Stimulated activated CD8-positive, alpha-beta memory T cell treated with anti-CD3 and anti-CD28 coated beads, Interleukin-12 subunit alpha, Interleukin-12 subunit beta, amount 100 ng/mL, for 1 hour (primary cell): ENCODE measurements around the gene MED20.
"Not testable (repeated sequence)": the region's sequence is repeated elsewhere in the genome, so short reads cannot be mapped to it uniquely, and the experiment has no call there.

Source experiments
- DNase-seq: peaks from one replicate; pipeline ENCODE4 v3.0.0-alpha.2; 2020; ENCODE audit warnings: low read depth

MED20 gene

GRCh38 chr6:41920921-41921711 is at the start of gene MED20, which contains the start of gene BYSL:
TSS of gene MED20 (minus strand) at chr6:41921139. CDS start at chr6:41921018, 121 bp downstream.
TSS of gene BYSL (plus strand) at chr6:41921499. CDS start at chr6:41921563, 64 bp downstream.
- peak; percentile 94 for DNase-seq

GRCh38 chr6:41970436-41970846 is 49.5 kb upstream of the MED20 start:
- DNase-seq = no peak

GRCh38 chr6:41967312-41968287 is 46.7 kb upstream of the MED20 start:
- no peak for DNase-seq

GRCh38 chr6:41966961-41967311 is 46.0 kb upstream of the MED20 start:
- DNase-seq = no peak

- no peak for DNase-seq
These were observed 45.4 kb upstream of the MED20 start for GRCh38 chr6:41966214-41966920.

- DNase-seq = no peak
These were observed 44.7 kb upstream of the MED20 start for GRCh38 chr6:41965429-41966213.

GRCh38 chr6:41964201-41964887 is 43.4 kb upstream of the MED20 start:
- DNase-seq = no peak

GRCh38 chr6:41963371-41963770 is 42.4 kb upstream of the MED20 start:
- no peak for DNase-seq

GRCh38 chr6:41960028-41960427 is 39.1 kb upstream of the MED20 start:
- DNase-seq = no peak

GRCh38 chr6:41958022-41958856 is 37.3 kb upstream of the MED20 start:
- no peak for DNase-seq

- DNase-seq = no peak
These were observed 36.2 kb upstream of the MED20 start for GRCh38 chr6:41957117-41957516.

GRCh38 chr6:41955412-41955811 is 34.5 kb upstream of the MED20 start:
- no peak for DNase-seq

GRCh38 chr6:41954668-41955067 is 33.7 kb upstream of the MED20 start:
- no peak for DNase-seq

GRCh38 chr6:41947581-41948220 is 26.8 kb upstream of the MED20 start:
- no peak for DNase-seq

- no peak for DNase-seq
These were observed 22.5 kb upstream of the MED20 start for GRCh38 chr6:41943456-41943855.

GRCh38 chr6:41942882-41943281 is 21.9 kb upstream of the MED20 start:
- not testable (repeated sequence) for DNase-seq

GRCh38 chr6:41942067-41942851 is 21.3 kb upstream of the MED20 start:
- DNase-seq = no peak

GRCh38 chr6:41941280-41942066 is 20.5 kb upstream of the MED20 start, which contains the start of gene CCND3:
TSS of gene CCND3 (minus strand) at chr6:41941808. CDS start at chr6:41941649, 159 bp downstream.
- DNase-seq = peak; percentile 71
